Measurements from ENCODE around the gene PDSS2. TPM values are rescaled to one million over a fixed set of nuclear protein-coding genes. Genes with fewer than 3 reads are reported as not detected.
A peak's percentile ranks its signal among the peaks of the same experiment; 100 is the strongest.

PDSS2 gene
- total and polyA plus RNA-seq, 2 of the 4 experiments (the other 2 are of a cell fraction): 8.6 to 9.2 TPM

DNA sequence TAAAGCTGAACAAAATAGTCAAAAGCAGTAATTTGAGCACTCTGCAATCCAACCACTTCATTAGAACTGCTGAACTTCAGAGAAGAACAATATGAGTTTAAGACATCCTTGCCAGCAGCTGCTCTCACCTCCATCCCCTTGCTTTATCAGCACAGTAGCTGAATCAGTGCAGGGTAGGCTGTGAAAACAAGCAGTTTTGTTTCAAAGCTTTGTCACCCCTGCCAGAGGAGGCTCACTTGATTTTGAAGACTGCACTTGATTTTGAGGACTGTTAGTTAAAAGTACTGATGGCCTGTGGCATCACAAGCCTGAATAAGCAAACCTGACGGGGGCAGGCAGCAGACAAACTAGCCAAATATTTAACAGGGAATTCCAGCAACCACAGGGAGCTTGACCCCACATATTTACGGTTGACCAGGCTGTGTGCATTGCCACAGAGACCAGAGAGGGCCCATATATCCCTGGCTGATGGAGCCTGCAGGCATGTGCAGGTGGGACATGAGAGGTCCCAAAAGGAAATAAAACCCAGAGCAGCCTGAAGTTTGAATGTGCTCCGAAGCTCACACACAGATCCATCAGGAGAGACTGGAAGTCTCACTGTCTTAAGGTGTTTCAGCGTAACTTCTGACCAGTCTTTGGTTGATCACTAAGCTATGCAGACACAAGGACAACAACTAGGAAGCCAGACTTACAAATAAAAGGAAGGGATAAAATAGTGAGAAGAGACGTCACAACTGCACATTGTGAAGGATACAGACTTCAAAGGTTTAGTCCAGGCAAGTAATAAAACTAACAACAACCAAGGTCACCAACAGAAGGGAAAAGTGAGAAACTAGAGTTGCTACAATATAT lies 97.4 kb downstream of the PDSS2 start:
- Histone ChIP-seq H3K4me2 (ENCODE audit: low read depth, low read length) (peak overlapping the region; percentile 55), H3K56ac (ENCODE audit: extremely low read depth, insufficient read depth, low read length) (no peak overlapping the region), H3K23ac (ENCODE audit: low read depth, low read length) (no peak overlapping the region; the same call in 1 of the 2 replicates), H3K9me3 (ENCODE audit: control insufficient read depth, insufficient read depth, low read length) (peaks cover 2% of the 10 kb centered on the region; the same call in 1 of the 2 replicates), H3K79me1 (ENCODE audit: low read depth in 1 of 2, low read length in 2 of 2) (0 out of 4 replicates have a peak, but pooled peaks cover 0 to 4% of the 10 kb centered on the region in 2 experiments), H4K91ac (ENCODE audit: insufficient read depth, low read depth, low read length) (no peak overlapping the region), H2BK5ac (ENCODE audit: low read depth, low read length, poor library complexity, severe bottlenecking) (no peak overlapping the region), H4K8ac (ENCODE audit: low read depth in 2 of 2, low read length in 2 of 2) (no peak overlapping the region), H3K14ac (replicated peaks; ENCODE audit: low read depth, low read length) (0 out of 2 replicates have a peak overlapping the region, but pooled peaks have one; percentile 44), H3K36me3 (ENCODE audit: control insufficient read depth, insufficient read depth, low read length) (no peaks in the 10 kb centered on the region), H3K4me3 (ENCODE audit: insufficient read depth, low read depth, low read length) (no peak overlapping the region), H3K9ac (ENCODE audit: low read depth, low read length) (no peak overlapping the region), H3K4me1 (ENCODE audit: control insufficient read depth, insufficient read depth, low read length) (peaks cover 7% of the 10 kb centered on the region), H2AK5ac (ENCODE audit: low read depth, low read length) (no peak overlapping the region), H3K27ac (ENCODE audit: insufficient read depth, low read length) (no peak overlapping the region), H2BK15ac (ENCODE audit: low read depth, low read length) (no peak overlapping the region), H2AFZ (replicated peaks; ENCODE audit: low read length, poor library complexity) (no peak overlapping the region), H2AK9ac (replicated peaks; ENCODE audit: low read depth, low read length, poor library complexity) (no peak overlapping the region), H3K27me3 (ENCODE audit: control insufficient read depth, insufficient read depth, low read length) (no peaks in the 10 kb centered on the region), H2BK120ac (ENCODE audit: low read depth, low read length) (no peak overlapping the region), H4K20me1 (ENCODE audit: insufficient read depth, low read length) (peaks cover 9% of the 10 kb centered on the region; the same call in 1 of the 2 replicates), H3K18ac (ENCODE audit: low read depth, low read length) (no peak overlapping the region), H3K4ac (ENCODE audit: low read depth, low read length) (no peak overlapping the region), H4K5ac (ENCODE audit: low read depth, low read length) (no peak overlapping the region), H3K9me1 (ENCODE audit: insufficient read depth, low read length) (peaks cover 3% of the 10 kb centered on the region; the same call in 1 of the 2 replicates), H2BK20ac (ENCODE audit: low read depth, low read length) (no peak overlapping the region)
- POLR2A ChIA-PET (ENCODE audit: unreplicated experiment): no interaction called here
- dilution Hi-C loops (cut with HindIII; ENCODE audit: low sequenced_read_pairs, unreplicated experiment): no loop called here
- in situ Hi-C loops (cut with MboI; ENCODE audit: low sequenced_read_pairs): no loop called here
- DNase-seq (peak; percentile 82), ATAC-seq (ENCODE audit: low read depth) (peak; percentile 98)
- CTCF ChIA-PET: interaction anchor here (1.0 to 1.3 kb wide), 2 partner anchors 22 to 44 kb away, joined by 4 read pairs; no protein-coding TSS in a partner anchor
- WGBS, 2 experiments (ENCODE audit: extremely low coverage in 2 of 2, insufficient read length in 1 of 2): 17% methylated on average over 1 of the region's 5 CpGs; no CpG with 5 or more reads in 1 of the 2 experiments
- TF ChIP-seq MAFK (IDR thresholded peaks at IDR 0.05; ENCODE audit: low read depth, low read length) (peak; percentile 24; the same call in 1 of the 2 replicates), CEBPB (IDR thresholded peaks at IDR 0.05; ENCODE audit: low read depth, low read length) (peak; percentile 70), RCOR1 (IDR thresholded peaks at IDR 0.05; ENCODE audit: insufficient replicate concordance, low read length) (peak; percentile 89), CHD1 (IDR thresholded peaks at IDR 0.05; ENCODE audit: low read depth, low read length) (no peak), BHLHE40 (IDR thresholded peaks at IDR 0.05; ENCODE audit: low read depth, low read length) (peak; percentile 52; the same call in 1 of the 2 replicates)
- TF ChIP-seq, protein P1, sequence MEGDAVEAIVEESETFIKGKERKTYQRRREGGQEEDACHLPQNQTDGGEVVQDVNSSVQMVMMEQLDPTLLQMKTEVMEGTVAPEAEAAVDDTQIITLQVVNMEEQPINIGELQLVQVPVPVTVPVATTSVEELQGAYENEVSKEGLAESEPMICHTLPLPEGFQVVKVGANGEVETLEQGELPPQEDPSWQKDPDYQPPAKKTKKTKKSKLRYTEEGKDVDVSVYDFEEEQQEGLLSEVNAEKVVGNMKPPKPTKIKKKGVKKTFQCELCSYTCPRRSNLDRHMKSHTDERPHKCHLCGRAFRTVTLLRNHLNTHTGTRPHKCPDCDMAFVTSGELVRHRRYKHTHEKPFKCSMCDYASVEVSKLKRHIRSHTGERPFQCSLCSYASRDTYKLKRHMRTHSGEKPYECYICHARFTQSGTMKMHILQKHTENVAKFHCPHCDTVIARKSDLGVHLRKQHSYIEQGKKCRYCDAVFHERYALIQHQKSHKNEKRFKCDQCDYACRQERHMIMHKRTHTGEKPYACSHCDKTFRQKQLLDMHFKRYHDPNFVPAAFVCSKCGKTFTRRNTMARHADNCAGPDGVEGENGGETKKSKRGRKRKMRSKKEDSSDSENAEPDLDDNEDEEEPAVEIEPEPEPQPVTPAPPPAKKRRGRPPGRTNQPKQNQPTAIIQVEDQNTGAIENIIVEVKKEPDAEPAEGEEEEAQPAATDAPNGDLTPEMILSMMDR (conservative IDR thresholded peaks at IDR 0.05; ENCODE audit: low read depth, low read length): no peak
- intact Hi-C loops (cut with micrococcal nuclease): no loop called here
- BruUV-seq (replicated peaks): no TSS peak

Measured in IMR-90 (cell line).